HepG2 (cell line): ENCODE measurements around the gene NAV2. TPM values are rescaled to one million over a fixed set of nuclear protein-coding genes. Genes with fewer than 3 reads are reported as not detected.

ENCODE experiments used
- MAFG ChIP-seq: sonication (generic); formaldehyde crosslinking; IDR thresholded peaks from 2 replicates; pipeline ENCODE4 v1.5.1; 2020; ENCODE audit warnings: mild to moderate bottlenecking, missing genetic modification reagents
- MED8 ChIP-seq: sonication (generic); formaldehyde crosslinking; IDR thresholded peaks from 2 replicates; pipeline ENCODE4 v1.8.1; 2023; ENCODE audit warnings: mild to moderate bottlenecking, missing genetic modification reagents; ENCODE audit not compliant: insufficient replicate concordance
- NCOA1 ChIP-seq: sonication (generic); formaldehyde crosslinking; IDR thresholded peaks from 2 replicates; pipeline ENCODE4 v1.9.0; 2021; ENCODE audit warnings: missing genetic modification reagents
- SP2 ChIP-seq: sonication (generic); formaldehyde crosslinking; IDR thresholded peaks from 2 replicates; pipeline ENCODE4 v1.5.1; 2020; ENCODE audit warnings: mild to moderate bottlenecking, missing genetic modification reagents
- SSRP1 ChIP-seq: IDR thresholded peaks from 2 replicates; pipeline ENCODE4 v1.6.1; 2016; ENCODE audit warnings: control low read depth
- ZBTB4 ChIP-seq: sonication (generic); formaldehyde crosslinking; IDR thresholded peaks from 2 replicates; pipeline ENCODE4 v1.4.0; 2020; ENCODE audit warnings: missing genetic modification reagents, mild to moderate bottlenecking, borderline replicate concordance
- ZHX2 ChIP-seq, 2 experiments: sonication (generic) in 1 of 2; formaldehyde crosslinking in 1 of 2; IDR thresholded peaks; 2 replicates each; pipeline versions ENCODE4 v1.6.1 to v1.9.0; 2014 to 2022; ENCODE audit warnings: antibody characterized with exemption in 1 of 2, borderline replicate concordance in 1 of 2, inconsistent platforms in 1 of 2, low read depth in 1 of 2, missing genetic modification reagents in 1 of 2
- ZNF253 ChIP-seq: sonication (generic); formaldehyde crosslinking; IDR thresholded peaks from 2 replicates; pipeline ENCODE4 v1.8.0; 2022; ENCODE audit warnings: mild to moderate bottlenecking, missing genetic modification reagents, borderline replicate concordance
- ZNF260 ChIP-seq: sonication (generic); formaldehyde crosslinking; IDR thresholded peaks from 2 replicates; pipeline ENCODE4 v1.4.0; 2020; ENCODE audit warnings: missing genetic modification reagents, low read depth, mild to moderate bottlenecking, borderline replicate concordance
- ZNF776 ChIP-seq: sonication (generic); formaldehyde crosslinking; IDR thresholded peaks from 2 replicates; pipeline ENCODE4 v1.4.0; 2020; ENCODE audit warnings: mild to moderate bottlenecking, missing genetic modification reagents
- ZNF891 ChIP-seq: sonication (generic); formaldehyde crosslinking; IDR thresholded peaks from 2 replicates; pipeline ENCODE4 v1.5.0; 2020; ENCODE audit warnings: mild to moderate bottlenecking, missing genetic modification reagents
- ZSCAN5A ChIP-seq: sonication (generic); formaldehyde crosslinking; IDR thresholded peaks from 2 replicates; pipeline ENCODE4 v1.8.0; 2022; ENCODE audit warnings: mild to moderate bottlenecking, missing genetic modification reagents, borderline replicate concordance
- polyA plus RNA-seq, 8 experiments: library from polyadenylated mRNA; depleted of rRNA in 3 of 8; stranded (reverse) in 7 of 8; unstranded in 1 of 8; fragments of >200 nt; fragmentation: Illumina TruSeq in 4 of 8; extraction: Trizol in 4 of 8; gene quantifications; 2 replicates each; pipeline versions ENCODE4 v1.2.1 to v1.2.3, GENCODE V29; 2011 to 2016; ENCODE audit warnings: low read depth in 4 of 8, missing spikeins in 1 of 8, mixed read lengths in 1 of 8; ENCODE audit not compliant: insufficient read depth in 1 of 8
- total RNA-seq, 5 experiments: library from RNA; depleted of rRNA; stranded (reverse); fragments of >200 nt; fragmentation: Illumina TruSeq; extraction: Trizol; gene quantifications; 2 replicates each; pipeline ENCODE4 v1.2.3, GENCODE V29; 2016; ENCODE audit warnings: low read depth in 1 of 5
- TF ChIP-seq, protein P1 (sequence below): sonication (generic); formaldehyde crosslinking; IDR thresholded peaks from 2 replicates; pipeline ENCODE4 v1.4.0; 2020; ENCODE audit warnings: mild to moderate bottlenecking, missing genetic modification reagents, borderline replicate concordance
- TF ChIP-seq, protein P2 (sequence below): sonication (generic); formaldehyde crosslinking; IDR thresholded peaks from 2 replicates; pipeline ENCODE4 v1.8.0; 2022; ENCODE audit warnings: mild to moderate bottlenecking, missing genetic modification reagents, moderate library complexity

NAV2 gene
- total and polyA plus RNA-seq, 2 of the 13 experiments (the other 11 are each of a cell fraction or from before 2014, with no cell fraction given) = 9.3 to 34.6 TPM

GRCh38 chr11:20000351-20001134 is 287.9 kb downstream of the NAV2 start (continued):
- TF ChIP-seq, protein P1, sequence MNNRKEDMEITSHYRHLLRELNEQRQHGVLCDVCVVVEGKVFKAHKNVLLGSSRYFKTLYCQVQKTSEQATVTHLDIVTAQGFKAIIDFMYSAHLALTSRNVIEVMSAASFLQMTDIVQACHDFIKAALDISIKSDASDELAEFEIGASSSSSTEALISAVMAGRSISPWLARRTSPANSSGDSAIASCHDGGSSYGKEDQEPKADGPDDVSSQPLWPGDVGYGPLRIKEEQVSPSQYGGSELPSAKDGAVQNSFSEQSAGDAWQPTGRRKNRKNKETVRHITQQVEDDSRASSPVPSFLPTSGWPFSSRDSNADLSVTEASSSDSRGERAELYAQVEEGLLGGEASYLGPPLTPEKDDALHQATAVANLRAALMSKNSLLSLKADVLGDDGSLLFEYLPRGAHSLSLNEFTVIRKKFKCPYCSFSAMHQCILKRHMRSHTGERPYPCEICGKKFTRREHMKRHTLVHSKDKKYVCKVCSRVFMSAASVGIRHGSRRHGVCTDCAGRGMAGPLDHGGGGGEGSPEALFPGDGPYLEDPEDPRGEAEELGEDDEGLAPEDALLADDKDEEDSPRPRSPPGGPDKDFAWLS (CRISPR knock-in tag) = no peak
- TF ChIP-seq ZHX2 (IDR thresholded peaks at IDR 0.05; ENCODE audit: low read depth) = no peak
- TF ChIP-seq ZHX2 (CRISPR knock-in tag; IDR thresholded peaks at IDR 0.05; ENCODE audit: borderline replicate concordance) = no peak
- TF ChIP-seq SSRP1 = peak; percentile 19; the same call in 1 of the 2 replicates
- TF ChIP-seq ZSCAN5A (CRISPR knock-in tag) = no peak
- no peak for TF ChIP-seq ZNF260
- TF ChIP-seq, protein P2, sequence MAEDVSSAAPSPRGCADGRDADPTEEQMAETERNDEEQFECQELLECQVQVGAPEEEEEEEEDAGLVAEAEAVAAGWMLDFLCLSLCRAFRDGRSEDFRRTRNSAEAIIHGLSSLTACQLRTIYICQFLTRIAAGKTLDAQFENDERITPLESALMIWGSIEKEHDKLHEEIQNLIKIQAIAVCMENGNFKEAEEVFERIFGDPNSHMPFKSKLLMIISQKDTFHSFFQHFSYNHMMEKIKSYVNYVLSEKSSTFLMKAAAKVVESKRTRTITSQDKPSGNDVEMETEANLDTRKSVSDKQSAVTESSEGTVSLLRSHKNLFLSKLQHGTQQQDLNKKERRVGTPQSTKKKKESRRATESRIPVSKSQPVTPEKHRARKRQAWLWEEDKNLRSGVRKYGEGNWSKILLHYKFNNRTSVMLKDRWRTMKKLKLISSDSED (CRISPR knock-in tag) = no peak
- no peak for TF ChIP-seq SP2 (CRISPR knock-in tag)
- no peak for TF ChIP-seq ZNF891 (CRISPR knock-in tag)
- TF ChIP-seq ZBTB4 (CRISPR knock-in tag) = no peak
- TF ChIP-seq ZNF253 = no peak
- TF ChIP-seq MED8 (CRISPR knock-in tag) = no peak
- TF ChIP-seq ZNF776 = no peak
- TF ChIP-seq MAFG (CRISPR knock-in tag) = no peak
- TF ChIP-seq NCOA1 (CRISPR knock-in tag) = no peak
